ACC112 (cell line): ENCODE data around the gene FGG.

ENCODE experiments used
- H2AFZ ChIP-seq: fragments of 200-600 bp; sonication (generic); one replicate; pipeline ENCODE4 v1.6.0; 2017; ENCODE audit warnings: antibody characterized with exemption, low read length; ENCODE audit not compliant: unreplicated experiment
- H3K27ac ChIP-seq: fragments of 200-600 bp; sonication (generic); 2 replicates; pipeline ENCODE4 v1.5.1; 2014; ENCODE audit warnings: low read depth, mild to moderate bottlenecking, antibody characterized with exemption, low read length, moderate library complexity
- H3K27me3 ChIP-seq: fragments of 200-600 bp; sonication (generic); 2 replicates; pipeline ENCODE4 v1.6.1; 2014; ENCODE audit warnings: mild to moderate bottlenecking, antibody characterized with exemption, low read length, moderate library complexity, mixed read lengths; ENCODE audit not compliant: insufficient read depth
- H3K36me3 ChIP-seq: fragments of 200-600 bp; sonication (generic); 2 replicates; pipeline ENCODE4 v1.6.1; 2016; ENCODE audit warnings: mild to moderate bottlenecking, antibody characterized with exemption, low read length, moderate library complexity, mixed read lengths; ENCODE audit not compliant: insufficient read depth
- H3K4me1 ChIP-seq: fragments of 200-600 bp; sonication (generic); one replicate; pipeline ENCODE4 v1.6.1; 2016; ENCODE audit warnings: low read length, mixed read lengths; ENCODE audit not compliant: insufficient read depth, unreplicated experiment, control insufficient read depth
- H3K4me3 ChIP-seq: fragments of 200-600 bp; sonication (generic); 2 replicates; pipeline ENCODE4 v1.5.1; 2014; ENCODE audit warnings: mild to moderate bottlenecking, low read depth, low read length
- H3K79me2 ChIP-seq: fragments of 200-600 bp; sonication (generic); one replicate; pipeline ENCODE4 v1.6.0; 2016; ENCODE audit warnings: low read length; ENCODE audit not compliant: control insufficient read depth, unreplicated experiment, insufficient read depth

FGG gene

DNA sequence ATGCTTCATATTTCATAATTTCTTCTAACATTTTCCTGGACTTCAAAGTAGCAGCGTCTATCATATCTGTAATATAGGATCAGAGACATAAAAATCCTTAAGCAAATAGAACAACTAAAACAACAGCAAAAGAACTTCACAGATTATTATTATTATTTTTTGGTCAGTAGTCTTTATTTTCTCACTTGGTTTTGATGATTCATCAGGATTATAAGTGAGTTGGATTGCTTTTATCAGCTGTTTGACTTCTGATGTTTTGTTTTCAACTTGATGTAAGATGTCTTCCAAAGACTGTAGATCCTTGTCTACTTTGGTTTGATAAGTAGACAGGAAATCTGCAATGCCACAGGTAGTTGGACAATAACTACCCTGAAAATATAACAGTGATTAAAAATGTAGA, 623 bp downstream of the FGG start:
- Histone ChIP-seq H3K4me3 (no peak overlapping the region), H2AFZ (no peak overlapping the region), H3K36me3 (no peaks in the 10 kb centered on the region), H3K4me1 (peaks cover 5% of the 10 kb centered on the region), H3K79me2 (no peaks in the 10 kb centered on the region), H3K27me3 (no peaks in the 10 kb centered on the region), H3K27ac (no peak overlapping the region)

DNA sequence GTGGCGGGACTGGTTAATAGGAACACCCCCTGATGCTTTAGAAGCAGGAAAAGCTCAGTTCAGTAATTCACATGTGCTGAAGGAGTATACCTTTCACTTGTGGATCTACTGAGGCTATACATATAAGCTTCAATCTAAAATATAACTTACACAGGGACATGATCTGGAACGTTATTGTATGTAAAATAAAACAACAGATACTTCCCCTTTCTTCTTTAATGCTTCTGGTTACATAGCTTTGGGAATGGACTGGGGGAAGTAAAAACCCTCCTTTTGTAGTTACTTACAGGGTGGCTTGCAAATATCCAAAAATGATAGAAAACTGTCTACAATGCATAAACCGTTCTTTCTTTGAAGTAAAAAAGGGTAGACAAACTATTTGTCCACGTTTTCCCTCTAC, 1.9 kb downstream of the FGG start:
- H2AFZ ChIP-seq, result no peak overlapping the region

DNA sequence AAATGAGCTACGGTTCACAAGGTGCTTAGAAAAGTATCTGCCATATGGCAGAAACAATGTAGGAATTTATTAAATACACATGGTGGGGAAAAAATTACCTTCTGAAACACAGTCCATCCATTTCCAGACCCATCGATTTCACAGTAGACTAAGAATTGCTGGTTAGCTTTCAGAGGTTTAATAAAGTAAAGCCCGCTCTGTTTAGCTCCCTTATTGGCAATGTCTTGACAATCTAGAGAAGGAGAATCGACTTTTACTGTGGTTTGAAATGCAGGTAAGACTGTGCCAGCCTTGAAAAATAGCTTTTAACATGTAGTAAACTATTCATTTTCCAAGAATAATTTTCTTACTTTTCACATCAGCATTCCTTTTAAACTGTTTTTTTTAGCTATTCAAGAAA, 2.9 kb downstream of the FGG start:
- no peak overlapping the region for H3K4me3 ChIP-seq
- H3K4me1 ChIP-seq, result no peaks in the 10 kb centered on the region
- H2AFZ ChIP-seq, result no peak overlapping the region
- H3K27ac ChIP-seq, result no peak overlapping the region
- no peaks in the 10 kb centered on the region for H3K27me3 ChIP-seq
- H3K79me2 ChIP-seq, result no peaks in the 10 kb centered on the region
- H3K36me3 ChIP-seq, result no peaks in the 10 kb centered on the region

More for the DNA sequence above, 1.9 kb downstream of the FGG start:
- H3K79me2 ChIP-seq, result no peaks in the 10 kb centered on the region
- H3K27me3 ChIP-seq, result no peaks in the 10 kb centered on the region
- H3K4me1 ChIP-seq, result no peaks in the 10 kb centered on the region
- H3K27ac ChIP-seq, result no peak overlapping the region
- no peak overlapping the region for H3K4me3 ChIP-seq
- H3K36me3 ChIP-seq, result no peaks in the 10 kb centered on the region

DNA sequence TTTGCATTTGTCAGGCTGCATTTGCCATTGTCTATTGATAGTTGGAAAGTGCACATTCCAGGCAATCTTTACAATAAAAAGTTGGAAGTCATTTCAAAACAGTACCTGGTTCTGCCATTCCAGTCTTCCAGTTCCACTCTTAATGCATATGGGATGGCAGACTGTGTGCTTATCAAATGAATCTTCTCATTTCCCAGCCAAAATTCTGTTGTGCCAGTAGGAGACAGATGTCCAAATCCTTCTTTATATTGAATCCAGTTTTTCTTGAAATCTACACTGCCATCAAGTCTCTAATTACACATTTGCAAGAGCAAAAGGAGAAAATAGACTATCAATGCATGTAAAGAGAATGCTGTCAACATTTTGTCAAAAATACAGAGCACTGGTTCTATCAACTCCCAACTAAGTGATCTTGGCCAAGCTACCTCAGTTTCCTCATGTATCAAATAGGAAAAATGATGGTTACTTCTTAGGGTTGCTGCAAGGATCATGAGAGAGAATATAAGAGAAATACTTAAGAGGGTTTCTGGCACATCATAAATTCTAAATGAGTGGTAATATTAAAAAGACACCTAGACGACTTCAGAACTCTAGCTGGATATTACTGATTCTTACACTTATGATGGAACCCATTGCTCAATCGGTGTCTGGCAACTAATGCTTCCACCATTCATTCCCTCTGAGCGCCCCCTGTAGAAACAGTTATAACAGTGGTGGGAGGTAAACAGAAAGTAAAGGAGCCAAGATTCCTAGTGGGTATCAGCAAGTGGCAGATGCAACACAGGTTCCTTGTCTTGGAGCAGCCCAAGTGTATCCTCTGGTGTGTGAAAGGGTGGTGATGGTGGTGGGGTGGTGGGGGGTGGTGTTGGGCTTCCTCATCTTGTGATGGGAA, 3.8 kb downstream of the FGG start:
- Histone ChIP-seq H3K36me3 (no peaks in the 10 kb centered on the region), H3K79me2 (no peaks in the 10 kb centered on the region), H3K4me3 (no peak overlapping the region), H2AFZ (no peak overlapping the region), H3K27me3 (no peaks in the 10 kb centered on the region), H3K4me1 (no peaks in the 10 kb centered on the region), H3K27ac (no peak overlapping the region)

DNA sequence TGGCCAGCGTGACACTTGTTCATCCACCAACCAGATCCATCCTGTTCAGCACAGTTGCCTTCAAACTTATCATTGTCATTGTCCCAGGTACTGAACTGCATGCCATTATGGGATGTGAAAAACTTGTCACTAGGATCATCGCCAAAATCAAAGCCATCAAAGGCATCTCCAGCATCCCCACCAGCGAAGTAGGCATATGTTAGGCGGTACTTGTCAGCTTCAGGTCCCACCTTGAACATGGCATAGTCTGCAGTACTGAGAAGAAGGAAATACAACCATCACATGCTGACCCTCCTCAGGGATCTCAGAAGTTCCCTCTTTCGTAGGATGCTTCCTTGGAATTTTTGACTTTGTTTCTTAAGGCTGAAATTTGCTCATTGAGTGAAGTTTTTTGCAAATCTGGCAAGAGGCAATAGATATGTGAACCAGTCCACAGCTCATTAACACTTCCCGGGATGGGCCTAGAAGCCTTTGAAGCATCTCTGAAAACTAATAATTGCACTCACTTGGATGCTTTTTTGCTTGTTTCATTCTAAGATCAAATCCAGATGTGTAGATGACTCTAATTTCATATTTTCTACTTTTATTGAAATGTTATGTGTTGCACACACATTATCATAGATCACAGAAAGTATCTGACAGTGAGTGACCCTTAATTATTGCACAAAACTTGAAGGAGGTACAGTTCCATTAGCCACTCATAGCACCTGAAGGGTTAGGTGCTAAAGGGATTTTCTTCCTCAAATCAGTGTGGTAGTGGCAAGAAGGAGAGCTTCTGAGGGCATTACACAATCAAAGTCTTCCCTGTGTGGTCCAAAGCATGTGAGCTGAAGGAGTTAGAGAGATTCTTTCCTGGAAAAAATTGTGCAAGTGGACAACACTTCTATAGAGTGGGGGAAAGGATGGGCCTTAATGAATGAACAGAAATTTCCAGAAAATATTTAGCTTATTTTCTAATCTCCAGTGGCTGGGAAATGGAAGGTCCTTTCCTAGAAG, 5.4 kb downstream of the FGG start:
- no peaks in the 10 kb centered on the region for H3K36me3 ChIP-seq
- no peak overlapping the region for H3K27ac ChIP-seq
- H3K4me1 ChIP-seq, result peaks cover 7% of the 10 kb centered on the region
- no peak overlapping the region for H3K4me3 ChIP-seq
- no peaks in the 10 kb centered on the region for H3K27me3 ChIP-seq
- H2AFZ ChIP-seq, result no peak overlapping the region
- H3K79me2 ChIP-seq, result no peaks in the 10 kb centered on the region

DNA sequence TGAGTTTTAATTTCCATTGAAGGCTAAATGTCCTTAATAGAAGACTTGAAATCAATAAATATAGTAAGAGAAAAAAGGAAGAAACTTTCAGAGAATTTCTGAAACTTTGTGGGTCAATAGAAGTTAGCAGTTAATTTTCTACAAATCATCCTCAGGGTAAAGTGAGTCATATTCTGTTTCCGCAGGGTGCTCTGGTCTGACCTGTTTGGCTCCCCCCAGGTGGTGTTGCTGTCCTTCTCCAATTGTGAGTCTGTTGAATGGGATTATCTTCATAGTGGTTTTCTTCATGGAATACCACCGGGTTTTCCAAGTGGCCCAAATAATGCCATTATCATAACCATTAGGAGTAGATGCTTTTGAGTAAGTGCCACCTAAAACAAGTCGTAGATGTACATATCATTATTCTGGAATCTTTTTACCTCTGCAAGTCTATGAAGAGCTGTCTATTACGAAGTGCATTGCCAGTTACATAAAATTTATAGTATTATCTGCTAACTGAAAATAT, 7.7 kb downstream of the FGG start:
- H3K27ac ChIP-seq, result no peak overlapping the region
- H3K79me2 ChIP-seq, result no peaks in the 10 kb centered on the region

DNA sequence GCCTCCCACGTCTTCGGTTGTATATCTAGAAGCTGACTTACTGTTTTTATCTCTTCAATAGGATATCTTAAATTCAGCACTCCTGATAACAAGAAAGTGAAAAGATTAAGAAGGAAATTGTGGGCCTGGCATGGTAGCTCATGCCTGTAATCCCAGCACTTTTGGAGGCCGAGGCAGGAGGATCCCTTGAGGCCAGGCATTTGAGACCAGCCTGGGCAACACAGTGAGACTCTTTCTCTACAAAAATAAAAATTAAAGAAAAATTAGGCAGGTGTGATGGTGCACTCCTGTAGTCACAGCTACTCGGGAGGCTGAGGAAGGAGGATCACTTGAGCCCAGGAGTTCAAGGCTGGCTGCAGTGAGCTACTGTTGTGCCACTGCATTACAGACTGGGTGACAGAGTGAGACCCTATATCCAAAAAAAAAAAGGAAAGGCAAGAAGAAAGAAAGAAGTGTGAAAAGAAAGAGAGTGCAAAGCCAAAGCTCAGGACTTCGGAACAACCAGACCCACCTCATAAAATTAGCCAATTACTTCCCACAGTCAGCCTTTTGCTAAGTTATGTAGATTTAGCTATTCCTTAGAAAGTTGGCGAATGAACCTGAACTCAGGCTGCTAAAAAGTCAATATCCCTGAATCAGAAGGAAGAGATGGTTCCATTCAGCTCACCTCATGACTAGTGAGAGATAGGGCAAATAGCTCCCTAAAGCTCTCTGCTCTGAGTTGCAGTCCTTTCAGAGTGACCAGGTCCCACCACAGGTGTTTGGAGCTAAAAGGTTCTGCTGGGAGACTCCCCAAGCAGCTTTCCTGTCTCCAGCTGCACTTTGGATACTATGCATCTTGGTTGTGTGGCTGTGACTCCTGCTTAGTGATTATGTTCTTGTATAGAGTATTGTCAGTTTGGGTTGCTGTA, 9.2 kb downstream of the FGG start:
- Histone ChIP-seq H3K27ac (no peak overlapping the region), H3K4me3 (no peak overlapping the region), H3K27me3 (no peaks in the 10 kb centered on the region), H3K79me2 (no peaks in the 10 kb centered on the region), H2AFZ (no peak overlapping the region), H3K4me1 (peaks cover 7% of the 10 kb centered on the region), H3K36me3 (no peaks in the 10 kb centered on the region)

More for the DNA sequence above, 7.7 kb downstream of the FGG start:
- no peaks in the 10 kb centered on the region for H3K27me3 ChIP-seq
- no peaks in the 10 kb centered on the region for H3K36me3 ChIP-seq
- no peak overlapping the region for H3K4me3 ChIP-seq
- H2AFZ ChIP-seq, result no peak overlapping the region
- H3K4me1 ChIP-seq, result peaks cover 7% of the 10 kb centered on the region

DNA sequence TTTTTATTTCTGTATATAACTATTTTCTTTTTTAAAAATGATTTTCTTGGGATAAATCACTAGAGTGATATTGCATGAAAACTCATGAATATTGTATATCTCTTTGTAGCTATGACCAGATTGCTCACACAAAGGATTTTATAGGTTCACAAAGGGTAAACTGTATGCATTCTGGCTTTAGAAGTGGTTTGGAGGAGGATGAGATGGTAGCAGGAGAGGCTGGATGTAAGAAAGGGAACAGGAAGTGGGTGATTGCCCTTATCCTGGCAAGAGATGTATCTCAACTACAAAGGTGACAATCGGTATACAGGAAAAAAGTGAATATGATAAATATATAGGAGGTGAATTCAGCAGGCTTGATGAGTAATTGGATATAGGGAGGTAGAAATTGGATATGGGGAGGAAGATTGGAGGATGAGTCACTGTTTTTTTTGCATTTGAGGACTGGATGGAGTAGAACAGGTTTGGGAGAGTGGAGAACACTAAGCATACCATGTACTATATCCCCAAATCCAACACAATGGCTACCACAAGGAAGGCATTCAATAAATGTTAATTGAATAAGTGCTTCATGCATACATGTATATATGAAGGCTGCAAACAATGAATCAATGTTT, 9.9 kb downstream of the FGG start:
- no peaks in the 10 kb centered on the region for H3K36me3 ChIP-seq
- no peak overlapping the region for H3K27ac ChIP-seq
- no peaks in the 10 kb centered on the region for H3K79me2 ChIP-seq
- peaks cover 7% of the 10 kb centered on the region for H3K4me1 ChIP-seq
- H2AFZ ChIP-seq, result no peak overlapping the region
- H3K27me3 ChIP-seq, result no peaks in the 10 kb centered on the region
- H3K4me3 ChIP-seq, result no peak overlapping the region

DNA sequence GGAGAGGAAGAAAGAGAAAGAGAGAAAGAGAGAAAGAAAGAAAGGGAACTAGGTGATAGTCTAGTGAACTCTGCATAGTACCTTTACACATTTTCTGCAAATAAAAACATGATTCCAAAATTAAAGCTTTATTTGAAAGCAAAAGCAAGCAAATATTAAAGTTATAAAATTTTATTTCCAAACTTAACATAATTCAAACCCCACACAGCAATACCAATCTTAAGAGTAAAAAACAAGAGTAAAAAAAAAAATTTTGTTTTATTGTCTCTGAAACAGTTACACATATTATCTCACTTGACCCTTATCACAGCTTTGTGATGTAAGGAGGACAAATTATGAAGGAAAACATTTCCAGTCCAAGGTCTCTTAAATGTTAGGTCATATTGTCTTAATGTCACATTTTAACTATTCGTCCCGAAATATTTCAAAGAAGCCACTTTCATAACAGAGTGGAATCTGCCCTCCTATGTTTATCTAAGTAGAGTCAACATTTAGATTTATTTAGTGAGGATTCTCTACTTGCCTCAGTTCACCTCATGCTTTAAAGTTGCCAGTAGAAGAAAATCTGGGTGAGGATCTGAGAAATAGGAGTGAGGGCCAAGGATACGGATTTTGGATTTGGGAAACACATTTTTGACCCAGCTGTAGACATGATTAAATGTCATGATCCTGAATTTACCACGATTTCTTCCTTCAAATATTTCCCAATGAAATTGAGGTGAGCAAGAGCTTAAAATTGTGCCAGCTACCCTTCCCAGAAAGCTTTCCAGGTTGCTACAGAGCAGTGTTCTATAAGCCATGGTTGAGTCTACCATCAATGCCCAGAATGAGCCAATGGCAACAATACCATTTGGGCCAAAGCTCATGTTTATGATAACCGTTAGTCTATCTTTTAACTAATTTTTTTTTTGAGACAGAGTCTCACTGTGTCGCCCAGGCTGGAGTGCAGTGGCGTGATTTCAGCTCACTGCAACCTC, 14.4 kb downstream of the FGG start:
- no peak overlapping the region for H2AFZ ChIP-seq
- H3K4me1 ChIP-seq, result peaks cover 18% of the 10 kb centered on the region
- H3K4me3 ChIP-seq, result no peak overlapping the region
- no peak overlapping the region for H3K27ac ChIP-seq
- no peaks in the 10 kb centered on the region for H3K36me3 ChIP-seq
- no peaks in the 10 kb centered on the region for H3K79me2 ChIP-seq
- no peaks in the 10 kb centered on the region for H3K27me3 ChIP-seq
